K562 treated with DMSO at 1 percent for 12 hours (cell line): ENCODE data around the gene BEND4. TPM values are rescaled to one million over a fixed set of nuclear protein-coding genes. Genes with fewer than 3 reads are reported as not detected.

Source experiments
- total RNA-seq: library from RNA; unstranded; fragments of 300-600 nt; gene quantifications from 2 replicates; pipeline ENCODE4 v1.2.3, GENCODE V29; 2022; ENCODE audit not compliant: insufficient read depth

BEND4 gene
- not detected in 2 replicates for total RNA-seq

DNA sequence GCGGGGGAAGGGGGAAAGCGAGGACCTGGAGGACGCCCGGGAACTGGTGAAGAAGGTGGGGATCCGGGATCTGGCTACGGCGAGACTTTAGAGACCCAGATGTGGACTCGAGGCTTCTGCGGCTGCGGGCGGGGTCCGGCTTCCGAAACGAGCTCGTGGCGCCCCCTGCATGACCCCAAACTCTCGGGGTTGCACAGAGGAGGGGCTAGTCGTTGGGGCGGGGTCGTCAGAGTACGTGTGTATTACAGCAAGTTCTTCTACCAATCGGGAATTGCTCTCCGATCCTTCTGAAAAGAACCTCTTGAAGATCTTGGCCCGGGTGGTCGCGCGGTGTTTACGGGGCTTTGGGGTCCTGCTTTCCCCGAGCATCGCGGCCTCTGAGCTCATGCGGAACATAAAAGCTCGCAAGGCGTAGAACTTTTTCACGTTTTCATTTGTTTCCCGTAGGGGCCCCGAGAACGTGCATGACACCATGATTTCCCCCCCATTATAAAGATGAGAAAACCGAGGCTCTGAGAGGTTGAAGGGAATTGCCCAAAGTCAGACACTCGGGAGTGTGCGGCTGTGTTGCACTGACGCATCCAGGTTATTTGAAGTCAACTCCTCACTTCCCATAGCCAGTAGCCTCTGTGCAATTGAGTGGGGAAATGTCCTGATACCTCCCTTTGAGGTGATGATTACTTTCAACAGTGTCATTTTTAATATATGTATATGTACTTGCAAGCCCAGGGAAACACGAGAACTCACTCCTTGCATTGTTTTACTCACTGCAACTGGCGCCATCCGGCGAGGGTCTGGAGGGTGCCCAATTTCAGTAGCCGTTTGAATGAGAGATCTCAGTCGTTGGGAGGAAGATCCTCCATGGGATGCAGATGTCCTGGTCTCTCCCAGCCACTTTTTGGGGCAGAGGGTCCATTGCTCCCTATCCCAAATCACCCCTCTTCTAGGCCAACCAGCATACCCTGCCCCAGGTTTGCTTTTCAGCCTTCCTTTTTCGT, at the start of gene BEND4:
Gene BEND4 (minus strand): TSS at position 149 of the 998 bp plus-strand sequence. CDS start 512 bp downstream, outside the sequence.

Other genes starting within 250 kb of the BEND4 start
- 16.1 and 41.4 TPM in 2 replicates for gene TMEM33, start 217.2 kb downstream of the BEND4 start, total RNA-seq
- 0.36 TPM in 1 of 2 replicates, not detected in the other for gene DCAF4L1, start 170.9 kb downstream of the BEND4 start, total RNA-seq
- 10.2 and 36.8 TPM in 2 replicates for gene SLC30A9, start 162.1 kb downstream of the BEND4 start, total RNA-seq
- not detected in 2 replicates for gene SHISA3, start 244.8 kb upstream of the BEND4 start, total RNA-seq